ENCODE results near the gene NPSR1.
A peak's percentile ranks its signal among the peaks of the same experiment; 100 is the strongest.

Gene NPSR1

DNA sequence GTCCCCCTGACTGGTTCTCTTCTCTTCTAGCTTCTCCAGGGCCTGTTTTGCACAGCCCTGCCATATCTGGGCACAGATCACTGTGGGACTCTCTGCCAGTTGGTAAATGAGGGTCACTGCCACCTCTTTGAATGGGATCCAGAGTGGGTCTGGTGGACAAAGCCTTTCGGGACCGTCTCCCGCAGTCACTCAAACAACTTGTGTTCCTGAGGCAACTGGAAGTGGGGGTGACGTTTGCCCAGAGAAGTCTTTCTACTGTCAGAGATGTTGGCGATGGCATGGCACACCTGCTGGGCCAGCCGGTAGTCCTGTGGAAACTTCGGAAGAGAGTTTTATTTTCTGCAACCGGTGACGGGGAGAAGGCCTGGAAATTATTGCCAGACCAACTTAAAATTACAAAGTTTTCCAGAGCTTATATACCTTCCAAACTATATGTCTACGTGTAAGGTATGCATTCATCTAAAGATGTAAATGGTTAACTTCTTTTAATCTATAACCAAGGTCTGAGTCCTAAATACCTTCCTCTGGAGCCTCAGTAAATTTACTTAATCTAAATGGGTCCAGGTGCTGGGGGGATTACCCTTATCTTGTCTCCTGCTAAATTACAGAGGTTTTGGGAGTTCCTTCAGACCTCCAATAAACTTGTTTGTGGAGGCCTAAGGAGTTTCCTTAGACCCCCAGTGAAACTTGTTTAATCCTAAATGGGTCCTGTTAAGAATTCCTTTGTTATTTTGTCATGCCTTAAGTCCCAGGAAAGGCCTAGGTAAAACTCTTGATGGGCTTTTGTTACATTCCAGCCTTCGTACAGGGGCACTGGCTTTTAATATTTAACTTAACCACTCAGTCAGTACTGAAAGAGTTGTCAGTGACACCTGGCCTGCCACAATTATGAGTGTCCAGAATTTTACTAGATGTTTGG, 94.0 kb downstream of the NPSR1 start:
- in situ Hi-C loops (cut with HindIII; ENCODE audit: low pct_unique_long_range_greater_than_20kb, low sequenced_read_pairs), result no loop called here
- no peak for DNase-seq (ENCODE audit: low read depth in 1 of 2, low spot score in 1 of 2)
- TF ChIP-seq JUND (IDR thresholded peaks at IDR 0.05; ENCODE audit: low read depth), result no peak

DNA sequence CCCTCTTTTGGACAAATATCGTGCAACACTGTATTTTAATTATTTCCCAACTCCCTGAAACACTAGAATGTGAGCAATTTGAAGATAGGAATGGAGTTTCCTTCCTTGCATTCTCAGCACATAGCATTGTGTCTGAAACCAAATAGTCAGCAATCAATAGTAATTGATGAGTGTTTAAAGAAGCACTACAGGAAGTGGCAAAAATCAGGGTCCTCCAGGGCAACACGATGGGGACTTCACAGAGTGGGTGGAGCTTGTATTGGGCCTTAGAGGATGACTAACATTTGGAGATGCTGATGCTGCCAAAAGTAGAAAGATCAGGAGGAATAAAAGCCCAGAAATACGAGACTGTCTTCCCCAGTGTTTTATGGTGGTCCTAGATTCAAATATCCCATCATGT, 94.9 kb downstream of the NPSR1 start:
- TF ChIP-seq JUND (IDR thresholded peaks at IDR 0.05; ENCODE audit: low read depth), result no peak
- in situ Hi-C loops (cut with HindIII; ENCODE audit: low pct_unique_long_range_greater_than_20kb, low sequenced_read_pairs), result no loop called here
- no peak for DNase-seq (ENCODE audit: low read depth in 1 of 2, low spot score in 1 of 2)

DNA sequence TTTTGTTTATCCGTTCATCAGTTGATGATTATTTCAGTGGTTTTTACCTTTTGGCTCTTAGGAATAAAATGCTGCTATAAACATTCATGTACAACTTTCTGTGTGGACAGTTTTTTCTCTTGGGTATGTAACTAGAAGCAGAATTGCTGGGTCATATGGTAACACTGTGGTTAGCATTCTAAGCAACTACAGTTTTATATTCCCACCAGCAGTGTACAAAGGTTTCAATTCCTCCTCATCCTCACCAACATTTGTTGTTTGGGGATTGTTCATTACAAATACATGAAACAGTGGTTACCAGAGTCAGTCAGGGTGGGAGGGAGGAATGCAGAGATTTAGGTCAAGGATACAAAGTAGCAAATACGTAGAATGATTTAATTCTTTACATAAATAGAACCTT, 97.0 kb downstream of the NPSR1 start:
- in situ Hi-C loops (cut with HindIII; ENCODE audit: low pct_unique_long_range_greater_than_20kb, low sequenced_read_pairs), result no loop called here
- no peak for DNase-seq (ENCODE audit: low read depth in 1 of 2, low spot score in 1 of 2)

DNA sequence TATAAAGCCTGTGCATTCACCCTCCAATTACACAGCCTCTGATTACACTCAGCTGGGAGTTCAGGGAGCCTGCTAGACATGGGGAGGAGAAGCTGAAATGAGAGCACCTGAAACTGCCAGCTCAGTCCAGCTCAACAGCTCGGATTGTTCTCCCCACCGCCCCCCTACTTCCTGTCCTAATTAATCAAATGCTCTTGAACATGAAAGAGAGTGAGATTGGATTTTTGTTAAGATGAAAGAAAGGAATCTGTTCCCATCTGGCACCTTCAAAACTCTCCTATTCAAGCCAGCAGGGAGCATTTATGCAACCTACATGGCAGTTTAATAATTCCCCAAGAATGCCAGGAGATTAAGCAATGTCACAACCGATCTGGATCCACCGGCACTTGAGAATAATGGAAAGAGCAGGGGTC, 98.0 kb downstream of the NPSR1 start:
- DNase-seq (ENCODE audit: low read depth in 1 of 2, low spot score in 1 of 2), result no peak
- in situ Hi-C loops (cut with HindIII; ENCODE audit: low pct_unique_long_range_greater_than_20kb, low sequenced_read_pairs), result no loop called here
- no peak for TF ChIP-seq JUND (IDR thresholded peaks at IDR 0.05; ENCODE audit: low read depth)

More for the DNA sequence above, 97.0 kb downstream of the NPSR1 start:
- TF ChIP-seq JUND (IDR thresholded peaks at IDR 0.05; ENCODE audit: low read depth), result no peak

DNA sequence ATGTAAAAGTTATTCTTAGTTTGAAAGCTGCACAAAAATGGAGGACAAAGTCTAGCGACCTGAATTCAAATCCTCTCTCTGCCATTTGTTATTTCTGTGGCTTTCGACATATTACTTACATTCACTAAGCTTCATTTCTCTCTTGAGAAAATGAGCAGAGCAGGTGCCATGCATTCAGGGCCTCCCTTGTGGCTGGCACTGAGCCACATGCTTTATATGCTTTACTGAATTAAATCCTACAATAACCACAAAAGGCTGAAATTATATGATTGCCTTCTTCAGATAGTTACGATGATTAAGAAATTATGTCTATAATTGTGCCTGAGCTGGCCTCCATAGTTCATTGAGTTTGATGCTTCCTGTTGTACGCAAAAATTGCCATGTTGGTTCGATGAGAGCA, 98.7 kb downstream of the NPSR1 start:
- no peak for TF ChIP-seq JUND (IDR thresholded peaks at IDR 0.05; ENCODE audit: low read depth)
- no peak for DNase-seq (ENCODE audit: low read depth in 1 of 2, low spot score in 1 of 2)
- in situ Hi-C loops (cut with HindIII; ENCODE audit: low pct_unique_long_range_greater_than_20kb, low sequenced_read_pairs), result no loop called here

GRCh38 chr7:34757570-34758110, 99.6 kb downstream of the NPSR1 start:
- in situ Hi-C loops (cut with HindIII; ENCODE audit: low pct_unique_long_range_greater_than_20kb, low sequenced_read_pairs), result no loop called here
- no peak for DNase-seq (ENCODE audit: low read depth in 1 of 2, low spot score in 1 of 2)
- no peak for TF ChIP-seq JUND (IDR thresholded peaks at IDR 0.05; ENCODE audit: low read depth)

DNA sequence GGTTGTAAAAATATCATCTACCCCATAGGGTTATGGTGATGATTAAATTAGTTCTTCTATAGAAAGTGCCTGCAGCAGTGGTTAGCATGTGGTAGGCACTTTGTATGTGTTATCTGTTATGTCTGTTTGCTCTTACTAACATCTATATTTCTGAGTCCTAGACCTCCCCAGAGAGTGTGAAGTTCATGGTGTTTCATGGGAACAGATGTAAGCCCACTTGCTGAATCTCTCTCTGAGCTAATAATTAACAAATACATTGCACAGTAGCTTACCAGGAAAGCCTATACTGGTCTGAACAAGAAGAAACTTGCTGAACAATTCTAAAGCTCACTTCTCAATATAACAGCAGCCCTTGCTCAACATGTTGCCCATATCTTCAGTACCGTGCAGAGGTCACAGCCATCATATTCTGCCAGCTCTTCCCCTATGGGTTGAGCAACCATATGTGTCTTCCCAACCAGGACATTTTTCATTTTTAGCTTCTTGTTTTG, 100.1 kb downstream of the NPSR1 start:
- TF ChIP-seq JUND (IDR thresholded peaks at IDR 0.05; ENCODE audit: low read depth), result no peak
- in situ Hi-C loops (cut with HindIII; ENCODE audit: low pct_unique_long_range_greater_than_20kb, low sequenced_read_pairs), result no loop called here
- no peak for DNase-seq (ENCODE audit: low read depth in 1 of 2, low spot score in 1 of 2)

- TF ChIP-seq JUND (IDR thresholded peaks at IDR 0.05; ENCODE audit: low read depth), result no peak
- in situ Hi-C loops (cut with HindIII; ENCODE audit: low pct_unique_long_range_greater_than_20kb, low sequenced_read_pairs), result no loop called here
- peak; percentile 23 to 80 for DNase-seq (ENCODE audit: low read depth in 1 of 2, low spot score in 1 of 2)
These were observed 101.6 kb downstream of the NPSR1 start for GRCh38 chr7:34759477-34760125.

DNA sequence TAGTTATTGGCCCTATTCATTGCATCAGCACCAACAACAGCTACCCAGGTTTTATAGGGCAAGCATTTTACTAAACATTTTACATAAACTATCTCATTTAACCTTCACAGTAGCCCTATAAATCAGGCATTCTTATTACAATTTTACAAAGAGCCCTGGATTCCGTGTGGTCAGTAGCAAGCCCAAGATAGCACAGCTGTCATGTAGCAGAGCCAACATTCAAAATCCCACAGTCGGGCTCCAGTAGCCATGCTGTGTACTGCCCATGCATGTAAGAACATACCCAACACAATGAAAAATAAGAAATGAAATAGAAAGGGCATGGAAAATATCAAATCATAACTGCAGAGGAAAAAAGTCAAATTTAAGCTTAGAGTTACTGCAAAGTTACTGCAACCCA, 102.3 kb downstream of the NPSR1 start:
- no peak for DNase-seq (ENCODE audit: low read depth in 1 of 2, low spot score in 1 of 2)
- no peak for TF ChIP-seq JUND (IDR thresholded peaks at IDR 0.05; ENCODE audit: low read depth)
- in situ Hi-C loops (cut with HindIII; ENCODE audit: low pct_unique_long_range_greater_than_20kb, low sequenced_read_pairs), result no loop called here

DNA sequence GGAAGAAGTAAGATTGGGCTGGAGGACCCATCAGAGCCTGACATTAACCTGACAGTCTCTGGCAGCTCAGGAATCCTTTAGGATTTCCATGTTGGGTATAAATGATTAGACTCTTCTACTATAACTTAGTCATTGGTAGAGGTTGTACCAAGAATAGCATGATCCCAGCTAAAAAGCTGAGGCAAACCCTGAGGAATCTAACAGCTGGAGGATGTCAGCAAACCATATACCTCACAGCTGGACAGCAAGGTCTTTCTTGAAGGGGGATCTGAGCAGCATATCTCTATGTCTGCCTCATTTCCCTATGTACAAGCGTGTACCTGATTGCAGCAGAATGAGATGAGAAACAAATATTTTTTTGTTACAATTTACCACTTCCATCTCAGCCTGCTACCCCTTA, 103.2 kb downstream of the NPSR1 start:
- in situ Hi-C loops (cut with HindIII; ENCODE audit: low pct_unique_long_range_greater_than_20kb, low sequenced_read_pairs), result no loop called here
- DNase-seq (ENCODE audit: low read depth in 1 of 2, low spot score in 1 of 2), result no peak
- no peak for TF ChIP-seq JUND (IDR thresholded peaks at IDR 0.05; ENCODE audit: low read depth)

GRCh38 chr7:34761627-34762026, 103.6 kb downstream of the NPSR1 start:
- TF ChIP-seq JUND (IDR thresholded peaks at IDR 0.05; ENCODE audit: low read depth), result no peak
- in situ Hi-C loops (cut with HindIII; ENCODE audit: low pct_unique_long_range_greater_than_20kb, low sequenced_read_pairs), result no loop called here
- DNase-seq (ENCODE audit: low read depth in 1 of 2, low spot score in 1 of 2), result no peak

DNA sequence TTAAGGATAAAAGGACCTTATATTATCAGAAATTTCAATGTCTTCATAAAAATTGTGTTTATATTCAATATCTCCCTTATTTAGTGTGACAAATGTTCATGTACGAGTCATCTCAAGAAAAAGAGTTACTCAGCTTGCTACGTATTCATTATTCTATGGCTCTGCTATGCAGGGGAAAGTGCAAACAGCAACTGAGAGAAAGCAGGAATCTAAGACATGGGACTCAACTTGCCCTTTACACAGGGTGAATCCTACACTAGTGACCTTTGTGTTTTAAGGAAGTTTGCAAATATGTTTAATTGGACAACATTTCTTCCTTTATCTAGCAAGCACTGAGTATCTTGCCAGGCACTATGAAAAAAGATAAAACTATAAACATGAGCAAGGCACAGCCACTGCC, 104.7 kb downstream of the NPSR1 start:
- in situ Hi-C loops (cut with HindIII; ENCODE audit: low pct_unique_long_range_greater_than_20kb, low sequenced_read_pairs), result no loop called here
- no peak for TF ChIP-seq JUND (IDR thresholded peaks at IDR 0.05; ENCODE audit: low read depth)
- DNase-seq (ENCODE audit: low read depth in 1 of 2, low spot score in 1 of 2), result no peak

Data from T47D (cell line).